K562 (cell line): Measurements from ENCODE around the gene ARHGAP24.

Source experiments
- EZH2 ChIP-seq: IDR thresholded peaks from 2 replicates; pipeline ENCODE4 v1.6.1; 2012; ENCODE audit warnings: low read depth, mild to moderate bottlenecking, inconsistent platforms, low read length, borderline replicate concordance
- SIN3A ChIP-seq, 2 experiments: fragments of 150-350 bp in 1 of 2; IDR thresholded peaks; 2 replicates each; pipeline ENCODE4 v1.6.1; 2011 to 2016; ENCODE audit warnings: borderline replicate concordance in 2 of 2, low read depth in 2 of 2, low read length in 2 of 2, mild to moderate bottlenecking in 2 of 2, moderate library complexity in 2 of 2; ENCODE audit not compliant: control insufficient read depth in 1 of 2
- TCFL5 ChIP-seq: fragments of 250-450 bp; sonication (Bioruptor Pico); conservative IDR thresholded peaks from 2 replicates; pipeline ENCODE4 v1.6.1; 2021; ENCODE audit warnings: mild to moderate bottlenecking, moderate library complexity, matching md5 sums
- ZNF696 ChIP-seq: fragments of 250-450 bp; sonication (Bioruptor Pico); conservative IDR thresholded peaks from 2 replicates; pipeline ENCODE4 v1.4.0; 2020; ENCODE audit warnings: mild to moderate bottlenecking, moderate library complexity
- TF ChIP-seq, protein P1 (sequence below): sonication (generic); formaldehyde crosslinking; IDR thresholded peaks from 2 replicates; pipeline ENCODE4 v1.8.1; 2023; ENCODE audit warnings: mild to moderate bottlenecking, missing genetic modification reagents

DNA sequence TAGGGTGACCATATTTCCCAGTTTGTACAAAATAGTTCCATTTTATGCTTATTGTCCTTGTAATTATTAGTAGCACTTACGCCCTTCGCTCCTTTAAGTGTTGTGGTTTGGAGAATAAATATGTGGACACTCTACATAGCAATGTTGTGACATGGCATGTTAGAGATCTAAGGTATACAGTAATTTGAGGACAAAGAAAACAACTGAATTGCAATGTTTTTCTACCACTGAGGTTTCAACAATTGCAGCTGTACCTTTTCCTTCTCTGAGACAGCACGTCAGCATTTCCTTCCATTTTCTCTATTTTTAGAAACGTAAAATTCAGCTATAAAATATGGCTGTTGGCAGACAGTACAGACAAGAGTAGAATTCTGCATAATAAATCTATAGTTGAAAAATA, 561.8 kb downstream of the ARHGAP24 start:
- TF ChIP-seq, protein P1, sequence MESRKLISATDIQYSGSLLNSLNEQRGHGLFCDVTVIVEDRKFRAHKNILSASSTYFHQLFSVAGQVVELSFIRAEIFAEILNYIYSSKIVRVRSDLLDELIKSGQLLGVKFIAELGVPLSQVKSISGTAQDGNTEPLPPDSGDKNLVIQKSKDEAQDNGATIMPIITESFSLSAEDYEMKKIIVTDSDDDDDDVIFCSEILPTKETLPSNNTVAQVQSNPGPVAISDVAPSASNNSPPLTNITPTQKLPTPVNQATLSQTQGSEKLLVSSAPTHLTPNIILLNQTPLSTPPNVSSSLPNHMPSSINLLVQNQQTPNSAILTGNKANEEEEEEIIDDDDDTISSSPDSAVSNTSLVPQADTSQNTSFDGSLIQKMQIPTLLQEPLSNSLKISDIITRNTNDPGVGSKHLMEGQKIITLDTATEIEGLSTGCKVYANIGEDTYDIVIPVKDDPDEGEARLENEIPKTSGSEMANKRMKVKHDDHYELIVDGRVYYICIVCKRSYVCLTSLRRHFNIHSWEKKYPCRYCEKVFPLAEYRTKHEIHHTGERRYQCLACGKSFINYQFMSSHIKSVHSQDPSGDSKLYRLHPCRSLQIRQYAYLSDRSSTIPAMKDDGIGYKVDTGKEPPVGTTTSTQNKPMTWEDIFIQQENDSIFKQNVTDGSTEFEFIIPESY (CRISPR knock-in tag) = no peak
- TF ChIP-seq SIN3A (IDR thresholded peaks at IDR 0.05; ENCODE audit: borderline replicate concordance in 2 of 2, control insufficient read depth in 1 of 2, low read depth in 2 of 2, low read length in 2 of 2) (no peak), TCFL5 (CRISPR knock-in tag) (no peak), EZH2 (no peak), ZNF696 (CRISPR knock-in tag) (no peak)
